Spleen (tissue), 7 donors: ENCODE measurements around the gene LRRC26.
"Not testable (repeated sequence)": the region's sequence is repeated elsewhere in the genome, so short reads cannot be mapped to it uniquely, and the experiment has no call there.

Experiments used
- CTCF ChIP-seq, 11 experiments: fragments of 200-600 bp in 7 of 11; fragments of 450-650 bp in 4 of 11; sonication (generic) in 4 of 11; IDR thresholded peaks in 8 of 11; conservative IDR thresholded peaks in 3 of 11; 1 replicate in 7 of 11; 2 replicates in 4 of 11; pipeline versions ENCODE4 v1.4.0 to v1.8.0; 2016 to 2021; ENCODE audit warnings: antibody characterized with exemption in 11 of 11, inconsistent platforms in 4 of 11, mild to moderate bottlenecking in 1 of 11
- POLR2AphosphoS5 ChIP-seq, 3 donors: sonication (generic); formaldehyde crosslinking; IDR thresholded peaks; one replicate each; pipeline ENCODE4 v1.5.1; 2017; ENCODE audit warnings: antibody characterized with exemption in 3 of 3
- donor health status: DM: no; HTN: no; CAD: no; lungs with moderate emphysema.
- donor health status: DM: no; HTN: no; CAD: no.
- donor health status: DM: no; HTN: no; CAD: no.

- TF ChIP-seq CTCF (IDR thresholded peaks at IDR 0.05 in 8 of 11, conservative IDR thresholded peaks at IDR 0.05 in 3 of 11); POLR2AphosphoS5 (IDR thresholded peaks at IDR 0.05): not testable (repeated sequence)
Observed at GRCh38 chr9:137121927-137122795, 47.7 kb downstream of the LRRC26 start.
